Activated CD8-positive, alpha-beta T cell treated with anti-CD3 and anti-CD28 coated beads, Interleukin-2, amount 10 ng/mL, durations not matched to agents 7 days and 5 days (primary cell): ENCODE results near the gene CTR9. TPM values are rescaled to one million over a fixed set of nuclear protein-coding genes. Genes with fewer than 3 reads are reported as not detected.
"Not testable (repeated sequence)": the region's sequence is repeated elsewhere in the genome, so short reads cannot be mapped to it uniquely, and the experiment has no call there.

Experiments
- ATAC-seq: fragments of 150-1000 bp; cut with Tn5 transposase; one replicate; pipeline ENCODE4 v1.10.0; 2021; ENCODE audit warnings: moderate library complexity
- CTCF ChIA-PET: fragments of 350-600 bp; sonication (Branson Sonifier 250); formaldehyde crosslinking; loops from one replicate; lab custom pipeline; 2021; ENCODE audit warnings: antibody characterized with exemption; lab: Charles Lee
- POLR2A ChIA-PET: fragments of 350-600 bp; sonication (Branson Sonifier 250); formaldehyde crosslinking; loops from one replicate; lab custom pipeline; 2021; ENCODE audit warnings: antibody characterized with exemption; lab: Charles Lee
- DNase-seq: peaks from one replicate; pipeline ENCODE4 v3.0.0-alpha.2; 2020
- H3K27ac Mint-ChIP-seq: one replicate; pipeline ENCODE4 v1.8.0; 2021; ENCODE audit warnings: mild to moderate bottlenecking, mixed read lengths
- H3K27me3 Mint-ChIP-seq: one replicate; pipeline ENCODE4 v1.8.0; 2021; ENCODE audit warnings: low read depth, mixed read lengths
- H3K36me3 Mint-ChIP-seq: one replicate; pipeline ENCODE4 v1.8.0; 2021; ENCODE audit warnings: low read depth, mixed read lengths
- H3K4me1 Mint-ChIP-seq: one replicate; pipeline ENCODE4 v1.8.0; 2021; ENCODE audit warnings: low read depth, mixed read lengths
- H3K4me3 Mint-ChIP-seq: one replicate; pipeline ENCODE4 v1.8.0; 2021; ENCODE audit warnings: mild to moderate bottlenecking, mixed read lengths
- H3K9me3 Mint-ChIP-seq: one replicate; pipeline ENCODE4 v1.8.0; 2022; ENCODE audit warnings: mixed read lengths; ENCODE audit not compliant: insufficient read depth
- total RNA-seq, 2 experiments: library from RNA; stranded (reverse); gene quantifications; one replicate each; pipeline ENCODE4 v1.2.3, GENCODE V29; 2021

CTR9 gene
- total RNA-seq, 2 experiments from 2014 or later, result 43.4 to 44.0 TPM

DNA sequence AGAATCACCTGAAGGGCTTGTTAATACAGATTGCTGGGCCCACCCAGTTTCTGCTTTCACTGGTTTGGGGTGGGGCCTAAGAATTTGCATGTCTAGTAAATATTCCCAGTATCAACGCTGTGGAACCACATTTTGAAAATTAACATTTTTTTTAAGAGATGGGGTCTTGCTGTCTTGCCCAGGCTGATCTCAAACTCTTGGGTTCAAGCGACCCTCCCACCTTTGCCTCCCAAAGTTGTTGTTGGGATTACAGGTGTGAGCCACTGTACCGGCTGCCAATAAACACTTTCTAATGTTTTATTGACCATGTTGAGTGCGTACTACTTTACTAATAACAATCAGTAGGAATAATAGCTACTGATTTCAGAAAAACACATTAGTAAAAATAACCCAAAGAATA, 55.2 kb downstream of the CTR9 start:
- ChIA-PET POLR2A (interaction anchor here (0.7 to 5.9 kb wide), 3 partner anchors 13 to 53 kb away, joined by 3 to 226 read pairs (median 38); partner anchors contain the start of gene ZBED5), CTCF (interaction anchor here (1.7 kb wide), 1 partner anchor 13 kb away, joined by 10 read pairs; no protein-coding TSS in a partner anchor)
- Mint-ChIP-seq H3K4me1 (peaks cover 64% of the 10 kb centered on the region), H3K27me3 (no peaks in the 10 kb centered on the region), H3K9me3 (no peaks in the 10 kb centered on the region), H3K36me3 (peaks cover 69% of the 10 kb centered on the region), H3K4me3 (peak overlapping the region; percentile 86), H3K27ac (no peak overlapping the region)
- ATAC-seq (no peak), DNase-seq (no peak)

DNA sequence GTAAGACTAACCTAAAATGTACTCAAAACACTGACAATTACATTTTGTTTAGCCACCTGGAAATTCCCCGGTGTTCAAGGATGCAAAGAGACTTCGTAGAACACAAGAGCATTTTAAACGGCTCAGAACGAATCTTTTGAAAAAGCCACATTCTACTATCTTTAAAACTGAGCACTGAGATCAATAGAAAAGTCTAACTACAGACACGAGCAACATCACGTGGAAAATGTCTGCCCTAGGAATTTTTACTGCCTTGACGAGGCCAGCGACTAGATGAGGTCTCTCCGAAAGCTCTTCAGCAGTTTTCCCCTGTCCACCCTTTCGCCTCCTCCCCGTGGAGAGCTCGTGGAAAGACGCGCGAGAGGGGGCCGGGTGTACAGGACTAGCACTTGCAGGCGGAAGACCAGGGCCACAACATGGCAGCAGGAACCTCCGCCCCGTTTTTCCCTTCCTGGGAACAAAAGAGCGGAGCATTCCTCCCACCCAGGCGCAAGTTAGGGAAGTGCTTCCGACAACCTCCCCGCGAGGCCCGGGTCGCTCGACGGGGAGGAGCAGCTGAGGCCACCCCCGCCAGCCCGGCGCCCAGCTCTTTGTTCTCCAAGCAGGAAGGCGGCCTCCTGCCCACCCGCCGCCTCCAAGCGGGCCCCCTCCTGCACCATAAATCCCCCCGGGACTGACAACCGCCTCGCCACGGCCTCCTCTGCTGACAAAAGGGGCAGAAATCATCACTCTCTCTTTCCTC, 56.6 kb downstream of the CTR9 start:
- ChIA-PET CTCF (interaction anchor here (0.6 to 0.9 kb wide), 3 partner anchors 15 to 220 kb away, joined by 3 to 5 read pairs (median 3); partner anchors contain the start of gene CTR9), POLR2A (interaction anchor here (0.6 to 5.9 kb wide), 12 partner anchors 8 to 1053 kb away, joined by 3 to 226 read pairs (median 16); partner anchors contain the start of genes CTR9 and ZBED5)
- Mint-ChIP-seq H3K4me3 (peak overlapping the region; percentile 86), H3K36me3 (peaks cover 54% of the 10 kb centered on the region), H3K27ac (peak overlapping the region; percentile 98), H3K9me3 (no peaks in the 10 kb centered on the region), H3K27me3 (no peaks in the 10 kb centered on the region), H3K4me1 (peaks cover 54% of the 10 kb centered on the region)
- DNase-seq (peak; percentile 54), ATAC-seq (peak; percentile 6)

DNA sequence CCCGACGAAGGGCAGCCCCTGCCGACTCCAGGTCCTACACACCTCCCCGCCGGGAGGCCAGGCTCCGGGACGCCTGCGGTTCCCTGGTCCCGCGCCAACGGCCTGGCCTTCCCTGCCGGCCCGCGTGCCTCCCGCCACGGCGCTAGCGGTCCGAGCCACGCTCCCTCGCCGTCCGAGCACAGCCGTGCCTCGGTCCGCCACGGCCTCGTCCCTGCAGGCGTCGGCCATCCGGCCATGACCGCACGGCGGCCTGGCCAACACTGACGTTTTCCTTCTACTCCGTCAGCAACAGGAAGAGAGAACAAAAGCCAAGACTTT, 57.1 kb downstream of the CTR9 start:
- Mint-ChIP-seq H3K9me3 (no peaks in the 10 kb centered on the region), H3K36me3 (peaks cover 50% of the 10 kb centered on the region), H3K4me3 (peak overlapping the region; percentile 86), H3K27me3 (no peaks in the 10 kb centered on the region), H3K27ac (peak overlapping the region; percentile 98), H3K4me1 (peaks cover 52% of the 10 kb centered on the region)
- no peak for ATAC-seq
- CTCF ChIA-PET, result interaction anchor here (0.6 to 2.2 kb wide), 7 partner anchors 10 to 220 kb away, joined by 3 to 39 read pairs (median 8); partner anchors contain the start of genes CTR9 and ZBED5
- no peak for DNase-seq
- POLR2A ChIA-PET, result interaction anchor here (0.6 to 5.9 kb wide), 31 partner anchors 8 to 1446 kb away, joined by 3 to 226 read pairs (median 7); partner anchors contain the start of genes CTR9 and ZBED5

DNA sequence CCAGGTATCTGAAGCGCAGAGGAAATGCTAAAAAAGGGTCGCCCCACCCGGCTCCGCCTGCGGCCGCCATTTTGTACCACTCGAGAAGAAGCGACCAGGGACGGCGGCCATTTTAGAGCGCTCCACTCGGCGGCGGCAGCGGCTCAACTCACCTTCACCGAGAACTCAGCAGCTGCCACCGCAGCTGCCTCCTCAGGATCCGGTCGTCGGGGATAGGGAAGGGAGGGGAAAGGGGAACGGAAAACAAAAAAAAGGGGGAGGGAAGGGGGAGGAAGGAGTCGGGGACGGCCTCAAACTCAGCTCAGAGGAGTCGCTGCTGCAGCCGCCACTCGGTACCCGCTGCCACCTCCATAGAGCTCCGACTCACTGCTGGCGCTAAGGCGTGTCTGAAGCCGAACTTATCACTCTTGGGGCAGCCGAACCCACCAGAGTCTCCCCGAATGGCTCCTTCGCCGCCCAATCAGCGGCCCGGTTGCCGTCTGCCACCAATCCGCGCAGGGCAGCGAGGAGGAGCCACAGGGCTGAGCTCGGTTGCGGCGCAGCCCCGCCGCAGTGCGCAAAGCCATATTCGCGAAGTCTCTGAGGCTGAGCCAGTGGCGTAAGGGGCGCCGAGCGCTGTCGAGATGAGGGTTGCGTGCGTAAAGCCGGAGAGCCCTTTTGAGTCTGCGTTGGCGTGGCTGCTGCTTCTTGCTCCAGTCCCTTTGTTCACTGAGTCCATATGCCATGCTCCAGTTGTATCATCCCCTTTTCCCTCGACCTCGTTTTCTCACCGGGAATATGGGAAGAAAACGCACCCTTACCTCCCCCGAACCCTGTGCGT, 57.7 kb downstream of the CTR9 start, which contains the start of gene EIF4G2:
TSS of gene EIF4G2 (minus strand) at position 374 of the 820 bp plus-strand sequence.
- DNase-seq (peak; percentile 98), ATAC-seq (peak; percentile 94)
- ChIA-PET POLR2A (interaction anchor here (0.6 to 5.9 kb wide), 46 partner anchors 8 to 1445 kb away, joined by 3 to 226 read pairs (median 4); partner anchors contain the start of genes CTR9 and ZBED5), CTCF (interaction anchor here (0.6 to 2.2 kb wide), 14 partner anchors 9 to 268 kb away, joined by 3 to 39 read pairs (median 6); partner anchors contain the start of genes RNF141 and ZBED5)
- Mint-ChIP-seq H3K9me3 (no peaks in the 10 kb centered on the region), H3K27ac (peak within 1 kb of the TSS; percentile 98), H3K27me3 (no peaks in the 10 kb centered on the region), H3K4me3 (peak within 1 kb of the TSS; percentile 86), H3K36me3 (peaks cover 44% of the 10 kb centered on the region), H3K4me1 (peaks cover 47% of the 10 kb centered on the region)

DNA sequence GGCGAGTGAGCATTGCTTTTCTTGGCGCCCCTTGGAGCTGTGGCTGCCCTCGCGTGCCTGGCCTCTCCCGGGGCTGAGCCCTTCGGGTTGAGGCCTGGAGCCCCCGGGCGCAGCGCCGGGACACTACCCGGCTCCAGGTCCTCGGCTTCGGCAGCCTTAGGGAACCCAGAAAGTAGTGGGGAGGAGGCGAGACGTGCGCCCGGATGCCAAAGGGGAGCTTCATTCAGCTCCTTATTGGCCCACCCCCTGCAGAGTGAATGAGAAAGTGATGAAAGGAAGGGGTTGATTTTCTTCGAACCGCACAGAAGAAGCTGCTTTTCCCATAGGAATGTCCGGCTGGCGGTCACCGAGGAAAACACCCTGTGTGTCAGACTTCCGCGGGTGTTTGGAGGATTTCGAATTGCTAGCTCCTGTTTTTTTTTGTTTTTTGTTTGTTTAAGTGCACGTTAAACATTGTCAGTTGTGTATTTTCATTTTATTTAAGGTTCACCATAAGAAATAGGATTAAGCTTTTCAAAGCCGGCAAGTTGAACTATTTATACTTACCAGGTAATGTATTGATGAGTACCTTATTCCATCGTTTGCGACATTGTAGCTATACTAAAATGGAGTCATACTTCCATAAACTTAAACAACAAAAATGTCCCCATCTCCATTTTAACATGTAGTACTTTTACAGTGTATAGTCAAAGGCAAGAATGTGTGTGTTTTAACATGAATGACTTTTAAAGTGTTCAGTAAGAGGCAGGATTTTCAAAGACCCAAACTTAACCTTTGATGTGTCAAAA, 58.5 kb downstream of the CTR9 start:
- ATAC-seq (peak; percentile 24), DNase-seq (peak; percentile 60)
- Mint-ChIP-seq H3K4me1 (peaks cover 41% of the 10 kb centered on the region), H3K9me3 (no peaks in the 10 kb centered on the region), H3K27me3 (no peaks in the 10 kb centered on the region), H3K4me3 (peak overlapping the region; percentile 86), H3K27ac (peak overlapping the region; percentile 98), H3K36me3 (peaks cover 36% of the 10 kb centered on the region)
- CTCF ChIA-PET, result interaction anchor here (0.6 to 2.2 kb wide), 17 partner anchors 8 to 269 kb away, joined by 3 to 39 read pairs (median 5); partner anchors contain the start of genes RNF141 and ZBED5
- POLR2A ChIA-PET, result interaction anchor here (0.6 to 5.9 kb wide), 39 partner anchors 7 to 1391 kb away, joined by 3 to 226 read pairs (median 6); partner anchors contain the start of genes AMPD3, CTR9 and ZBED5

DNA sequence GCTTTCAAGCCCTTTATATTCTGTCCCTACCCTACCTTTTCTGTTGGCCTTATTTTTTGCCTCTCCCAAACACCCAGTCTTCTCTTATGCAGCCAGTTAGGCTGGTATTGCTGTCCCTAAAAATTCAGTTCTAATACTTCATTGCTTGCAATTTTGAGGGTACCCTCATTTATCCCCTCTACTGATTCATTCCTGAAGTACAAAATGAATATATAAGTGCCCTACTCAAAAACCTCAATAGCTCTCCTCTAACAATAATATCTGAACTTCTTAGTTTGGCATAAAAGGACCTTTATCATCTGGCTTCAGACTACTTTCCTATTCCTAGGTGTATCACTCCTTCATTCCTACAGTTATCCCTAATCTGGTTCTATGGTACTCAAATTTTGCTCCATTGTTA, 62.9 kb downstream of the CTR9 start:
- Mint-ChIP-seq H3K36me3 (peaks cover 2% of the 10 kb centered on the region), H3K27ac (no peak overlapping the region), H3K9me3 (no peaks in the 10 kb centered on the region), H3K27me3 (peaks cover 5% of the 10 kb centered on the region), H3K4me3 (no peak overlapping the region), H3K4me1 (peaks cover 12% of the 10 kb centered on the region)
- ATAC-seq (no peak), DNase-seq (no peak)
- POLR2A ChIA-PET, result no interaction called here
- CTCF ChIA-PET, result interaction anchor here (0.7 kb wide), 1 partner anchor 64 kb away, joined by 3 read pairs; no protein-coding TSS in a partner anchor

DNA sequence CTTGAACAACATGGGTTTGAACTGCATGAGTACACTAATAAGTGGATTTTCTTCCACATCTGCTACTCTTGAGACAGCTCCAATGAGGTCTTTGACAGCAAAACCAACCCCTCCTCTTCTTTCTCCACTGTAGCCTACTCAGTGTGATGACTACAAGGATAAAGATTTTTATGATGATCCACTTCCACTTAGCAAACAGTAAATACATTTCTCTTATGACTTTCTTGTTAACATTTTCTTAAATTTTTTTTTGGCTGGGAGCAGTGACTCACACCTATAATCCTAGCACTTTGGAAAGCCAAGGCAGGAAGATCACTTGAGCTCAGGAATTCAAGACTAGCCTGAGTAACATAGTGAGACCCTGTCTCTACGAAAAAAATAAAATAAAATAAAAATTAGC, 67.5 kb downstream of the CTR9 start:
- no peak overlapping the region for H3K4me3 Mint-ChIP-seq
- no peak overlapping the region for H3K27ac Mint-ChIP-seq
- H3K27me3 Mint-ChIP-seq, result peaks cover 5% of the 10 kb centered on the region
- peaks cover 5% of the 10 kb centered on the region for H3K36me3 Mint-ChIP-seq
- ChIA-PET CTCF (interaction anchor here (2.0 kb wide), 1 partner anchor 9 kb away, joined by 8 read pairs; the partner anchor contains the start of gene EIF4G2), POLR2A (interaction anchor here (0.7 kb wide), 1 partner anchor 9 kb away, joined by 3 read pairs; no protein-coding TSS in a partner anchor)
- ATAC-seq, result no peak
- no peak for DNase-seq
- no peaks in the 10 kb centered on the region for H3K9me3 Mint-ChIP-seq
- no peaks in the 10 kb centered on the region for H3K4me1 Mint-ChIP-seq

DNA sequence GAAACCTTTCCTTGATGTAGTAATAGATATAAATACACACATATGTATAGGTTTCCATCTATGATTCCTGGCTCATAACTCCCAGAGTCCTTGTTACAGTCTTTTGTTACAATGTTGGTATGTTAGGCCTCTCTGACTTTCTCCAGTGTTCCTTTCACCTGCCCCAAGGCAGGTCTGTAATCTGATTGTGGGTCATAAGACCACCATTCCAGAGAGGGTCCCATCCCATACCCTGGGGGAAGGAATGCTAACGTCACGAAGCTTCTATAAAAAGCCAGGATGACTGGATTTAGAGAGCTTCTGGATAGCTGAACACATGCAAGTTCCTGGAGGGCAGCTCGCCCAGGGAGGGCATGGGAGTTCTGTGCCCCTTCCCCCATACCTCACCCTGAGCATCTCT, 71.4 kb downstream of the CTR9 start:
- POLR2A ChIA-PET, result interaction anchor here (0.8 kb wide), 1 partner anchor 13 kb away, joined by 5 read pairs; the partner anchor contains the start of gene EIF4G2
- ATAC-seq, H3K4me1 Mint-ChIP-seq, H3K27me3 Mint-ChIP-seq, DNase-seq, H3K9me3 Mint-ChIP-seq, CTCF ChIA-PET, H3K4me3 Mint-ChIP-seq, H3K27ac Mint-ChIP-seq, H3K36me3 Mint-ChIP-seq: not testable (repeated sequence)

DNA sequence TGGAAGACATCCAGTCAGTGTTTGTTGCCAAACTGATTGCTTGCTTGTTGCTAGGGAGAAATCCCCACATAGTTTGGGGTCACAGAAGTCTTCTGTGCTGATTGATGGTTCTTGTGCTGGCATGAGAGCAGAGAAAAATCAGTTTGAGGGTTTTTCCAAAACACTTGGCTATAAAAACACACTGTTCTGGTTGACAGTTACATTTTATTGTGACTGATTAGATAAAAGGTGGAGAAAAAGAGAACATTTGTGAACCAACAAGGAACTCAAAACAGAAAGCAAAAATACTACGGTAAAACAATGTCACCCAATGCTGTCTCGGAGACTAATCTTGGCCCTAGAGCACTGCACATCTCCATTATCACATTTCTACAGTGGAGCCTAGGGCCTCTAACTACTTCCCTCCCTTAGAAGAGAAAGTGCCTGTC, 72.1 kb downstream of the CTR9 start:
- Mint-ChIP-seq H3K4me3 (peak overlapping the region; percentile 2), H3K36me3 (peaks cover 3% of the 10 kb centered on the region), H3K4me1 (peaks cover 5% of the 10 kb centered on the region), H3K9me3 (no peaks in the 10 kb centered on the region), H3K27ac (peak overlapping the region; percentile 60), H3K27me3 (no peaks in the 10 kb centered on the region)
- peak; percentile 27 for ATAC-seq
- ChIA-PET CTCF (interaction anchor here (1.5 kb wide), 1 partner anchor 16 kb away, joined by 3 read pairs; no protein-coding TSS in a partner anchor), POLR2A (interaction anchor here (0.8 kb wide), 1 partner anchor 14 kb away, joined by 5 read pairs; the partner anchor contains the start of gene EIF4G2)
- no peak for DNase-seq

DNA sequence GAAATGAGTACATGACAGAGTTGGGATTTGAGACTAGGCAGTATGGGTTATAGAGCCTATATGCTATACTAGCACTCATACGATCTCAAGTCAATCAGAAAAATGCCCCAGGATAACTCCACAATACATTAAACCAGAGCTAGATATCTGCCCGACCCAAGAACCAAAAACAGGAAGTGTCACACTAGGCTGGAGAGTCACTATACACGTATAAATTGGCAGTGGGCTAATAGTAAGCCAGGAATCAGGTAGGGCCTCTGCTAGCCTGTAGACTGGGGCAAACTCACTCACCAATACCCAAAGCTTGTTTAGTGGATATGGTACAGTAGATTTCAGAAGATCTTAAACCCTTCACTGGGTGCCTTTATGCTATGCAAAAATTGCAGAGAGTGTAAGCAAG, 73.8 kb downstream of the CTR9 start:
- CTCF ChIA-PET, result interaction anchor here (1.5 kb wide), 1 partner anchor 14 kb away, joined by 3 read pairs; no protein-coding TSS in a partner anchor
- POLR2A ChIA-PET, result interaction anchor here (1.2 kb wide), 1 partner anchor 16 kb away, joined by 14 read pairs; the partner anchor contains the start of gene EIF4G2

More for the DNA sequence above, 73.8 kb downstream of the CTR9 start:
- Mint-ChIP-seq H3K4me1 (peaks cover 5% of the 10 kb centered on the region), H3K36me3 (peaks cover 3% of the 10 kb centered on the region), H3K9me3 (no peaks in the 10 kb centered on the region), H3K27me3 (no peaks in the 10 kb centered on the region), H3K27ac (no peak overlapping the region), H3K4me3 (no peak overlapping the region)
- DNase-seq (no peak), ATAC-seq (no peak)
